Nephron progenitor cell (in vitro differentiated cells): Measurements from ENCODE around the gene CLDND2.

ENCODE experiments used
- DNase-seq: peaks from one replicate; pipeline ENCODE4 v3.0.0; 2021
- H3K27ac Mint-ChIP-seq: 2 replicates; pipeline ENCODE4 v1.8.0; 2021; ENCODE audit warnings: mild to moderate bottlenecking, moderate library complexity, mixed read lengths
- H3K27me3 Mint-ChIP-seq: 2 replicates; pipeline ENCODE4 v1.8.0; 2021; ENCODE audit warnings: mild to moderate bottlenecking, low read depth, mixed read lengths; ENCODE audit not compliant: poor library complexity
- H3K36me3 Mint-ChIP-seq: 2 replicates; pipeline ENCODE4 v1.8.0; 2021; ENCODE audit warnings: low read depth, mixed read lengths
- H3K4me1 Mint-ChIP-seq: 2 replicates; pipeline ENCODE4 v1.8.0; 2021; ENCODE audit warnings: mixed read lengths
- H3K4me3 Mint-ChIP-seq: 2 replicates; pipeline ENCODE4 v1.8.0; 2021; ENCODE audit warnings: mild to moderate bottlenecking, moderate library complexity, mixed read lengths
- H3K9me3 Mint-ChIP-seq: 2 replicates; pipeline ENCODE4 v1.8.0; 2021; ENCODE audit warnings: mild to moderate bottlenecking, moderate library complexity, mixed read lengths
- TF ChIP-seq, protein P1 (sequence below): fragments of 200-600 bp; sonication (generic); IDR thresholded peaks from 2 replicates; pipeline ENCODE4 v1.5.0; 2021; ENCODE audit warnings: antibody characterized with exemption

The CLDND2 gene

DNA sequence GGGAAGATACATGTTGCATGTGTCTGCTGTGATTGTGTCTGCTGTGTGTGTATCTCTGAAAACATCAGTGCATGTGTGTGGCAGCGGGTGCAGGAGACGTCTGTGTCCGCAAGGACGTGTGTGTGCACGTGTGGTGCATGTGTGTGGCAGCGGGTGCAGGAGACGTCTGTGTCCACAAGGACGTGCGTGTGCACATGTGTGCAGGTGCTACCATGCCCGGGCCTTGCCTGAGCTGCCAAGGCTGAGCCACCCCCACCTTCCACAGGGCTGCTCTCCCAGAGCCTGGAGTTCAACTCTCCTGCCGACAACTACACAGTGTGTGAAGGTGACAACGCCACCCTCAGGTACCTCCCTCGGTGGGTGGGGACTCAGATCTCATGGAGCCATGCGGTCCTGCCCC is 47.0 kb downstream of the CLDND2 start:
- Mint-ChIP-seq H3K27me3 (peaks cover 36% of the 10 kb centered on the region), H3K36me3 (no peaks in the 10 kb centered on the region), H3K4me1 (peaks cover 19% of the 10 kb centered on the region), H3K4me3 (no peak overlapping the region), H3K27ac (no peak overlapping the region), H3K9me3 (no peaks in the 10 kb centered on the region)
- DNase-seq = no peak
- TF ChIP-seq, protein P1, sequence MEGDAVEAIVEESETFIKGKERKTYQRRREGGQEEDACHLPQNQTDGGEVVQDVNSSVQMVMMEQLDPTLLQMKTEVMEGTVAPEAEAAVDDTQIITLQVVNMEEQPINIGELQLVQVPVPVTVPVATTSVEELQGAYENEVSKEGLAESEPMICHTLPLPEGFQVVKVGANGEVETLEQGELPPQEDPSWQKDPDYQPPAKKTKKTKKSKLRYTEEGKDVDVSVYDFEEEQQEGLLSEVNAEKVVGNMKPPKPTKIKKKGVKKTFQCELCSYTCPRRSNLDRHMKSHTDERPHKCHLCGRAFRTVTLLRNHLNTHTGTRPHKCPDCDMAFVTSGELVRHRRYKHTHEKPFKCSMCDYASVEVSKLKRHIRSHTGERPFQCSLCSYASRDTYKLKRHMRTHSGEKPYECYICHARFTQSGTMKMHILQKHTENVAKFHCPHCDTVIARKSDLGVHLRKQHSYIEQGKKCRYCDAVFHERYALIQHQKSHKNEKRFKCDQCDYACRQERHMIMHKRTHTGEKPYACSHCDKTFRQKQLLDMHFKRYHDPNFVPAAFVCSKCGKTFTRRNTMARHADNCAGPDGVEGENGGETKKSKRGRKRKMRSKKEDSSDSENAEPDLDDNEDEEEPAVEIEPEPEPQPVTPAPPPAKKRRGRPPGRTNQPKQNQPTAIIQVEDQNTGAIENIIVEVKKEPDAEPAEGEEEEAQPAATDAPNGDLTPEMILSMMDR = no peak

DNA sequence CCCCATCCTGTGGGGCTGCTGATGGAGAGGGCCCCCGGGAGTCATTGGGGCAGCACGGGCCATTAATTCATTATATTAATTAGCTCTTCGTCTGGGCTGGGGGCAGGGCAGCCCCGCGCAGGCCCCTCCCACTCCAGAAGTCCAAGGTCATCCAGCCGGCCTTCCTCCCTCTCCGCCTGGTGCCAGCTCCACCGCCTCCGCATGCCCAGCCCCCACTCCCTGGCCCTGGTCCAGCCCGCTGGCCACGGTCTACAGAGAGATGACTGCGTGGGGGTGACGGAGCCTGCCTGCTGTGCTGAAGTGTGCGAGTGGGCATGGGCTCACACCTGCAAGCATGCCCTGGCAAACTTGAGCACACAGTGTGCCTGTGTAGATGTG is 48.5 kb downstream of the CLDND2 start:
- H3K27ac Mint-ChIP-seq = no peak overlapping the region
- peaks cover 3% of the 10 kb centered on the region for H3K36me3 Mint-ChIP-seq
- TF ChIP-seq, protein P1 = no peak
- no peak overlapping the region for H3K4me3 Mint-ChIP-seq
- H3K4me1 Mint-ChIP-seq = peaks cover 19% of the 10 kb centered on the region
- peaks cover 3% of the 10 kb centered on the region for H3K9me3 Mint-ChIP-seq
- peaks cover 25% of the 10 kb centered on the region for H3K27me3 Mint-ChIP-seq
- peak; percentile 44 for DNase-seq

DNA sequence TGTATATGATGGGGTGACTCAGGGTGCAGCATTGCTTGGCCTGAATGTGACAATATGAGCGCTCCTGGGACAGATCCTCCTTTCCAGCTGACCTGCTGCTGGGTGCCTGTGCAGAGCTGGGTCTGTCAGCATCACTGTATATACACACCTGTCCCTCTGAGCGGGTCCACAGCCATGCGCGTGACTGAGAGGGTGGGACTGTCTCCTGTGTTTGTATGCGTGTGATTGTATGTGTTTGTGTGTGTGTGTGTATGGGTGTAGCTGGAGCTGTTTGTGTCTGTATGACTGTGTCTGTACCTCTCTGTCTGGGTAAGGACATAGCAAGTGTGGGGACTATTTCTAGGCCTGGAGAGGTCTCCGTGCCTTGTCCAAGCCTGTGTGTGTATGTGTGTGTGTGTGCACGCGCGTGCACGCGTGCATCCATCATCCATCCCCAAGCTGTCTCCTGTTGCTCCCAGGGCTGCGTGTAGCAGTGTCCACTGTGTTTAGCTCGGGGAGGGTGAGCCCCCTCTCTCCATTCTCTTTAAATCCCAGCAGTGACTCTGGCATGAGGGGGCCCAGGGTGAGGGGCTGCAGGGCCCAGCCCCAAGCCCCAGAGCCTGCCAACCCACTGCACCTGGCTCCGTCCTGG is 49.0 kb downstream of the CLDND2 start:
- no peak overlapping the region for H3K27ac Mint-ChIP-seq
- peaks cover 28% of the 10 kb centered on the region for H3K27me3 Mint-ChIP-seq
- peaks cover 8% of the 10 kb centered on the region for H3K36me3 Mint-ChIP-seq
- peaks cover 8% of the 10 kb centered on the region for H3K9me3 Mint-ChIP-seq
- no peak for DNase-seq
- peaks cover 19% of the 10 kb centered on the region for H3K4me1 Mint-ChIP-seq
- no peak overlapping the region for H3K4me3 Mint-ChIP-seq
- TF ChIP-seq, protein P1 = no peak

DNA sequence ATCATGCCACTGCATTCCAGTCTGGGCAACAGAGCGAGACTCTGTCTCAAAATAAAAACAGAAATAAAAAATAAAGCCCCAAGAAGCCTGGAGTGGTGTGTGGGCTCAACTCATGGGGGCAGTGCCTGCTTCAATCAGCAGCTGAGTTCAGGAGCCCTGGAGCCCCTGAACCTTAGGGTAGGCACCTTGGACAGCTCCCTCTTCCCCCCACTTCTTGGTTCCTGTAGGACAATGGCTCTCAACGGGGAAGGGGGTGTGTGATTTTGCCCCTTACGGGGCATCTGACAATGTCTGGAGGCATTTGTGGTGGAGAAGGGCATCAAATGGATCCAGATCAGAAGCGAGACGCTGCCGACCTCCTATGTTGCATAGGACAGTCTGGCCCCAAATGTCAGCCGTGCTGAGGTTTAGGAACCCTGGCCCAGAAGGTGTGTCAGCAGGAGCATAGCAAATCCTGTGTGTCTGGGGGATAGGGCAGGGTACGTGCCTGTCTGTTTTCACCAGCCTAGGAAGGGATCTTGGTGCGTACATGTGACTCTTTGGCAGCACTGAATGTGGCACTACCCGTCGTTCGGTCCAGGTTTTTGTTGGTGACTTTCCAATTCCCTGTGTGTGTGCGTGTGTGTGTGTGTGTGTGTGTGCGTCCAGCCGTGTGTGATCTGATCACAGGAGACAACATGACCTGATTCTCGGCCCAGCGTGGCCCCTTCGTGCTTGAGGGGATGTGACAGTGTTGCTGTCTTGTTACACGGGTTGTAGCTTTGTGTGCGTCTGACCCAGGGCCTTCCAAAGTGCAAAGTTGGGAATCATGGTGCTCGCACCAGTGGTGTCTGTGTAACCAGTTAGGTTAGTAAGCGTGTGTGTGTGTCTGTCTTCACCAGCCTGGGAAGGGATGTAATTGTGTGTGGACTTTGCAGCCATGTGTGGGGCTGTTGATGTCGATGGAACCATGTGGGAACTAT is 49.8 kb downstream of the CLDND2 start:
- Mint-ChIP-seq H3K4me3 (no peak overlapping the region), H3K36me3 (peaks cover 11% of the 10 kb centered on the region), H3K27ac (peak overlapping the region; percentile 50), H3K27me3 (peaks cover 32% of the 10 kb centered on the region), H3K4me1 (peaks cover 19% of the 10 kb centered on the region), H3K9me3 (peaks cover 13% of the 10 kb centered on the region)
- no peak for DNase-seq
- TF ChIP-seq, protein P1 = no peak

DNA sequence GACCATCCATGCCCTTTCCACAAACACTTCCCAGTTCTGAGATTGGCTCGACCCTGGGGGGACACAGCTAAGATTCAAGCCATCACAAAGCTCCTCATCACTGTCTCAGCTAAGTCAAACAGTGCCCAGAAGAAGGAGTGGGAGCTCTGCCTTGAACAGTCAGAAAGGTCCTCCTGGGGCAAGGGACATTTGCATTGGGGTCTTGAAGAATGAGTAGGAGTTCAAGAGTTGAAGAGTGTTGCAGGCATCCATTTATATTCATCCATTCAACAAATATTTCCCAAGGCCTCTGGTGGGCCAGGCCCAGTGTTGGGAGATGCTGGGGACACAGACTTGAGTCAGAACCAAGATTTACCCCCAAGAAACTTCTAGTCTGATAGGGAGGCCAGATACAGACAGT is 50.8 kb downstream of the CLDND2 start:
- Mint-ChIP-seq H3K27me3 (peaks cover 37% of the 10 kb centered on the region), H3K36me3 (peaks cover 11% of the 10 kb centered on the region), H3K4me3 (no peak overlapping the region), H3K4me1 (peaks cover 24% of the 10 kb centered on the region), H3K27ac (no peak overlapping the region), H3K9me3 (peaks cover 13% of the 10 kb centered on the region)
- TF ChIP-seq, protein P1 = no peak
- no peak for DNase-seq
